HepG2 (cell line): ENCODE measurements around the gene MCM3AP. TPM values are rescaled to one million over a fixed set of nuclear protein-coding genes. Genes with fewer than 3 reads are reported as not detected.

Experiments used
- CEBPG ChIP-seq: IDR thresholded peaks from 2 replicates; pipeline ENCODE4 v1.6.1; 2016
- EHMT2 ChIP-seq: fragments of 200-600 bp; sonication (generic); IDR thresholded peaks from 2 replicates; pipeline ENCODE4 v1.7.0; 2017; ENCODE audit warnings: antibody characterized with exemption, low read depth, low read length, borderline replicate concordance
- GLMP ChIP-seq: sonication (generic); formaldehyde crosslinking; IDR thresholded peaks from 2 replicates; pipeline ENCODE4 v1.9.0; 2021; ENCODE audit warnings: missing genetic modification reagents, mild to moderate bottlenecking, borderline replicate concordance
- HOXA3 ChIP-seq: sonication (generic); formaldehyde crosslinking; IDR thresholded peaks from 2 replicates; pipeline ENCODE4 v1.5.0; 2020; ENCODE audit warnings: missing genetic modification reagents
- IRF2 ChIP-seq: IDR thresholded peaks from 2 replicates; pipeline ENCODE4 v1.6.1; 2018; ENCODE audit warnings: missing genetic modification reagents, missing compliant biosample characterization
- KDM1A ChIP-seq: IDR thresholded peaks from 2 replicates; pipeline ENCODE4 v1.6.1; 2016; ENCODE audit warnings: missing compliant biosample characterization
- KMT2B ChIP-seq: IDR thresholded peaks from 2 replicates; pipeline ENCODE4 v1.6.1; 2016; ENCODE audit warnings: missing genetic modification reagents, missing compliant biosample characterization
- MLXIP ChIP-seq: sonication (generic); formaldehyde crosslinking; IDR thresholded peaks from 2 replicates; pipeline ENCODE4 v1.9.0; 2021; ENCODE audit warnings: missing genetic modification reagents, borderline replicate concordance
- NAIF1 ChIP-seq: sonication (generic); formaldehyde crosslinking; IDR thresholded peaks from 2 replicates; pipeline ENCODE4 v1.5.0; 2020; ENCODE audit warnings: mild to moderate bottlenecking, missing genetic modification reagents, borderline replicate concordance
- PRPF4 ChIP-seq: fragments of 200-400 bp; formaldehyde crosslinking; IDR thresholded peaks from 2 replicates; pipeline ENCODE4 v1.6.1; 2016; ENCODE audit warnings: low read length, low read depth; ENCODE audit not compliant: poor library complexity, severe bottlenecking
- RELA ChIP-seq: sonication (generic); formaldehyde crosslinking; IDR thresholded peaks from 2 replicates; pipeline ENCODE4 v1.4.0; 2020; ENCODE audit warnings: missing genetic modification reagents
- SCMH1 ChIP-seq: sonication (generic); formaldehyde crosslinking; IDR thresholded peaks from 2 replicates; pipeline ENCODE4 v1.9.0; 2021; ENCODE audit warnings: missing genetic modification reagents, mild to moderate bottlenecking, borderline replicate concordance
- ZBTB20 ChIP-seq: sonication (generic); formaldehyde crosslinking; IDR thresholded peaks from 2 replicates; pipeline ENCODE4 v1.8.1; 2023; ENCODE audit warnings: missing genetic modification reagents, low read depth, mild to moderate bottlenecking, borderline replicate concordance
- ZBTB4 ChIP-seq: sonication (generic); formaldehyde crosslinking; IDR thresholded peaks from 2 replicates; pipeline ENCODE4 v1.4.0; 2020; ENCODE audit warnings: missing genetic modification reagents, mild to moderate bottlenecking, borderline replicate concordance
- ZC3H4 ChIP-seq: sonication (generic); formaldehyde crosslinking; IDR thresholded peaks from 2 replicates; pipeline ENCODE4 v1.4.0; 2020; ENCODE audit warnings: missing genetic modification reagents, borderline replicate concordance
- ZNF260 ChIP-seq: sonication (generic); formaldehyde crosslinking; IDR thresholded peaks from 2 replicates; pipeline ENCODE4 v1.4.0; 2020; ENCODE audit warnings: missing genetic modification reagents, low read depth, mild to moderate bottlenecking, borderline replicate concordance
- ZNF326 ChIP-seq: sonication (generic); formaldehyde crosslinking; IDR thresholded peaks from 2 replicates; pipeline ENCODE4 v1.4.0; 2020; ENCODE audit warnings: missing genetic modification reagents, borderline replicate concordance
- ZNF354B ChIP-seq: sonication (generic); formaldehyde crosslinking; IDR thresholded peaks from 2 replicates; pipeline ENCODE4 v1.8.0; 2022; ENCODE audit warnings: mild to moderate bottlenecking, missing genetic modification reagents
- ZNF83 ChIP-seq: sonication (generic); formaldehyde crosslinking; IDR thresholded peaks from 2 replicates; pipeline ENCODE4 v1.4.0; 2020; ENCODE audit warnings: missing genetic modification reagents, mild to moderate bottlenecking, borderline replicate concordance
- ZSCAN12 ChIP-seq: sonication (generic); formaldehyde crosslinking; IDR thresholded peaks from 2 replicates; pipeline ENCODE4 v1.9.0; 2021; ENCODE audit warnings: mild to moderate bottlenecking, missing genetic modification reagents
- ZSCAN9 ChIP-seq: IDR thresholded peaks from 2 replicates; pipeline ENCODE4 v1.6.1; 2016; ENCODE audit warnings: borderline replicate concordance
- polyA plus RNA-seq, 8 experiments: library from polyadenylated mRNA; depleted of rRNA in 3 of 8; stranded (reverse) in 7 of 8; unstranded in 1 of 8; fragments of >200 nt; fragmentation: Illumina TruSeq in 4 of 8; extraction: Trizol in 4 of 8; gene quantifications; 2 replicates each; pipeline versions ENCODE4 v1.2.1 to v1.2.3, GENCODE V29; 2011 to 2016; ENCODE audit warnings: low read depth in 4 of 8, missing spikeins in 1 of 8, mixed read lengths in 1 of 8; ENCODE audit not compliant: insufficient read depth in 1 of 8
- total RNA-seq, 5 experiments: library from RNA; depleted of rRNA; stranded (reverse); fragments of >200 nt; fragmentation: Illumina TruSeq; extraction: Trizol; gene quantifications; 2 replicates each; pipeline ENCODE4 v1.2.3, GENCODE V29; 2016; ENCODE audit warnings: low read depth in 1 of 5

MCM3AP gene
- total and polyA plus RNA-seq, 2 of the 13 experiments (the other 11 are each of a cell fraction or from before 2014, with no cell fraction given), result 27.0 to 54.7 TPM

GRCh38 chr21:46323710-46324389 lies 38.4 kb upstream of the MCM3AP start, which contains the start of the genes C21orf58 and PCNT (continued):
- TF ChIP-seq RELA (CRISPR knock-in tag) (no peak), KDM1A (CRISPR knock-in tag) (no peak), ZC3H4 (CRISPR knock-in tag) (no peak), ZBTB20 (CRISPR knock-in tag) (no peak), ZSCAN9 (CRISPR knock-in tag) (no peak), KMT2B (CRISPR knock-in tag) (peak; percentile 47; the same call in 1 of the 2 replicates), ZNF260 (no peak), SCMH1 (CRISPR knock-in tag) (no peak), GLMP (CRISPR knock-in tag) (no peak), EHMT2 (no peak), IRF2 (CRISPR knock-in tag) (0 out of 2 replicates have a peak, but pooled peaks have one; percentile 5), ZNF326 (no peak), PRPF4 (no peak), HOXA3 (CRISPR knock-in tag) (peak; percentile 9; the same call in 1 of the 2 replicates), NAIF1 (CRISPR knock-in tag) (0 out of 2 replicates have a peak, but pooled peaks have one; percentile 72), ZBTB4 (CRISPR knock-in tag) (no peak), MLXIP (no peak), CEBPG (CRISPR knock-in tag) (no peak), ZNF83 (CRISPR knock-in tag) (no peak), ZSCAN12 (CRISPR knock-in tag) (no peak), ZNF354B (peak; percentile 60; the same call in 1 of the 2 replicates)
